Gastroesophageal sphincter (tissue), 4 donors: ENCODE measurements around the gene ABCC10. TPM values are rescaled to one million over a fixed set of nuclear protein-coding genes. Genes with fewer than 3 reads are reported as not detected.

ENCODE experiments used
- ATAC-seq: fragments of 150-250 bp; one replicate; pipeline ENCODE4 v1.9.1; 2016; ENCODE audit warnings: mild to moderate bottlenecking, moderate library complexity
- H3K27ac ChIP-seq, 4 donors: fragments of 200-600 bp; sonication (generic) in 3 of 4; 1 replicate in 3 of 4; 2 replicates in 1 of 4; pipeline ENCODE4 v1.5.1; 2016 to 2019
- H3K27me3 ChIP-seq: fragments of 200-600 bp; sonication (generic); one replicate; pipeline ENCODE4 v1.5.1; 2019
- H3K36me3 ChIP-seq, 2 donors: fragments of 200-600 bp; sonication (generic); one replicate each; pipeline ENCODE4 v1.5.1; 2019; ENCODE audit warnings: control low read depth in 1 of 2
- H3K4me1 ChIP-seq, 3 donors: fragments of 200-600 bp; sonication (generic); 1 replicate in 2 of 3; 2 replicates in 1 of 3; pipeline ENCODE4 v1.5.1; 2016 to 2019; ENCODE audit warnings: control low read depth in 2 of 3
- H3K4me3 ChIP-seq, 2 donors: fragments of 200-600 bp; sonication (generic); one replicate each; pipeline ENCODE4 v1.5.1; 2019; ENCODE audit warnings: mild to moderate bottlenecking in 1 of 2, moderate library complexity in 1 of 2
- H3K9me3 ChIP-seq, 3 donors: fragments of 200-600 bp; sonication (generic); one replicate each; pipeline ENCODE4 v1.5.1; 2017 to 2019; ENCODE audit warnings: control low read depth in 2 of 3
- CTCF ChIP-seq, 4 experiments: fragments of 200-600 bp in 2 of 4; fragments of 450-650 bp in 2 of 4; sonication (generic) in 1 of 4; IDR thresholded peaks; one replicate each; pipeline ENCODE4 v1.5.1; 2017 to 2019; ENCODE audit warnings: antibody characterized with exemption in 4 of 4, mild to moderate bottlenecking in 2 of 4, moderate library complexity in 2 of 4
- EP300 ChIP-seq: sonication (generic); formaldehyde crosslinking; IDR thresholded peaks from one replicate; pipeline ENCODE4 v1.6.1; 2017; ENCODE audit warnings: antibody characterized with exemption, mild to moderate bottlenecking
- POLR2A ChIP-seq, 2 donors: fragments of 450-650 bp; IDR thresholded peaks; one replicate each; pipeline ENCODE4 v1.6.1; 2017; ENCODE audit warnings: antibody characterized with exemption in 2 of 2, mild to moderate bottlenecking in 2 of 2, moderate library complexity in 1 of 2
- POLR2AphosphoS5 ChIP-seq: sonication (generic); formaldehyde crosslinking; IDR thresholded peaks from one replicate; pipeline ENCODE4 v1.6.1; 2017; ENCODE audit warnings: antibody characterized with exemption
- WGBS, 2 donors: methylation state at CpG; one replicate each; pipeline ENCODE4 v1.1.5; 2018; ENCODE audit warnings: low coverage in 1 of 2; 5-methylcytosine and 5-hydroxymethylcytosine counted together
- total RNA-seq, 4 donors: library from RNA; depleted of rRNA; stranded (reverse); fragments of >200 nt; gene quantifications; one replicate each; pipeline ENCODE4 v1.1.0, GENCODE V29; 2016

The ABCC10 gene
- total RNA-seq, 4 donors from 2014 or later, result 7.1 to 19.4 (median 10.2) TPM

- no CpG with 5 or more reads among the region's 8 CpGs for WGBS, 2 donors
- H3K27ac ChIP-seq, result no peak overlapping the region
- TF ChIP-seq EP300, result no peak
- TF ChIP-seq CTCF (IDR thresholded peaks at IDR 0.05), result no peak
- peaks cover 0 to 66% of the 10 kb centered on the region in 2 donors for H3K36me3 ChIP-seq
- peaks cover 0 to 10% (median 0%) of the 10 kb centered on the region in 3 donors for H3K9me3 ChIP-seq
- peaks cover 28% of the 10 kb centered on the region for H3K27me3 ChIP-seq
- H3K4me3 ChIP-seq, result no peak overlapping the region
- H3K4me1 ChIP-seq, result peaks cover 0 to 22% (median 4%) of the 10 kb centered on the region in 3 donors
- no peak for ATAC-seq
Measured at GRCh38 chr6:43451939-43452338, 24.6 kb downstream of the ABCC10 start.

- no peak for ATAC-seq
- Histone ChIP-seq H3K27me3 (peaks cover 37% of the 10 kb centered on the region), H3K4me3 (no peak overlapping the region), H3K9me3 (peaks cover 0 to 10% (median 0%) of the 10 kb centered on the region in 3 donors), H3K4me1 (peaks cover 0 to 22% (median 4%) of the 10 kb centered on the region in 3 donors), H3K27ac (no peak overlapping the region), H3K36me3 (peaks cover 0 to 56% of the 10 kb centered on the region in 2 donors)
- 79% methylated on average over 3 of the region's 4 CpGs; no CpG with 5 or more reads in 1 of the 2 donors for WGBS, 2 donors
- TF ChIP-seq EP300, result no peak
- no peak for TF ChIP-seq POLR2A (IDR thresholded peaks at IDR 0.05)
- TF ChIP-seq CTCF (IDR thresholded peaks at IDR 0.05), result no peak
- no peak for TF ChIP-seq POLR2AphosphoS5
Measured at GRCh38 chr6:43452896-43453295, 25.6 kb downstream of the ABCC10 start.

- ATAC-seq, result no peak
- Histone ChIP-seq H3K27me3 (peaks cover 47% of the 10 kb centered on the region), H3K4me3 (no peak overlapping the region)
Measured at GRCh38 chr6:43453831-43454230, 26.5 kb downstream of the ABCC10 start.

DNA sequence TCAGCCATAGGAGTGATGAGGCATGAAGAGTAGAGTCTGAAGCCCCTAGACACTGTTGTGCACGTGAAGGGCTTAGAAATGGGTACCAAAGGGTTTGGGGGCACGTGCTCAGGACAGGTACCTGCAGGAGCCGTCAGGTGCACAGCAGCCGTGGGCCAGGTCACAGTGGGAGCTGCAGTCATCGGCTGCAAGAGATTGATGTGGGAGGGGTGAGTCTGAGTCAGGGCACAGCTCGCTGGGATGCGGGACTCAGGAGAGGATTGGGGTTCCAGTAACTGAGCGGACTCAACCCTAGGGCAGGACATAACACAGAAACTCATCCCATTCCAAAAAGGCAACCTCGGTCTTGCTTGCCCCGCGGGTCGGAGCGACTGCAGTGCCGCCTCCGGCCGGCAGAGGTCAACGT is 27.0 kb downstream of the ABCC10 start:
- 29 to 38% methylated on average over 3 to 5 of the region's 17 CpGs for WGBS, 2 donors
- peaks cover 0 to 22% (median 4%) of the 10 kb centered on the region in 3 donors for H3K4me1 ChIP-seq
- TF ChIP-seq EP300 (no peak), CTCF (IDR thresholded peaks at IDR 0.05) (peak in 3 of 4 experiments; percentile 96 to 99 (median 96))
- H3K27ac ChIP-seq, result no peak overlapping the region
- peak; percentile 11 for ATAC-seq
- H3K27me3 ChIP-seq, result peaks cover 48% of the 10 kb centered on the region
- peaks cover 0 to 10% (median 0%) of the 10 kb centered on the region in 3 donors for H3K9me3 ChIP-seq
- H3K36me3 ChIP-seq, result peaks cover 0 to 42% of the 10 kb centered on the region in 2 donors
- peak overlapping the region; percentile 20 to 56 for H3K4me3 ChIP-seq

More at GRCh38 chr6:43453831-43454230, 26.5 kb downstream of the ABCC10 start:
- Histone ChIP-seq H3K27ac (no peak overlapping the region), H3K36me3 (peaks cover 0 to 47% of the 10 kb centered on the region in 2 donors), H3K9me3 (peaks cover 0 to 10% (median 0%) of the 10 kb centered on the region in 3 donors), H3K4me1 (peaks cover 0 to 22% (median 4%) of the 10 kb centered on the region in 3 donors)
- TF ChIP-seq POLR2AphosphoS5 (no peak), CTCF (IDR thresholded peaks at IDR 0.05) (no peak), POLR2A (IDR thresholded peaks at IDR 0.05) (no peak), EP300 (no peak)

DNA sequence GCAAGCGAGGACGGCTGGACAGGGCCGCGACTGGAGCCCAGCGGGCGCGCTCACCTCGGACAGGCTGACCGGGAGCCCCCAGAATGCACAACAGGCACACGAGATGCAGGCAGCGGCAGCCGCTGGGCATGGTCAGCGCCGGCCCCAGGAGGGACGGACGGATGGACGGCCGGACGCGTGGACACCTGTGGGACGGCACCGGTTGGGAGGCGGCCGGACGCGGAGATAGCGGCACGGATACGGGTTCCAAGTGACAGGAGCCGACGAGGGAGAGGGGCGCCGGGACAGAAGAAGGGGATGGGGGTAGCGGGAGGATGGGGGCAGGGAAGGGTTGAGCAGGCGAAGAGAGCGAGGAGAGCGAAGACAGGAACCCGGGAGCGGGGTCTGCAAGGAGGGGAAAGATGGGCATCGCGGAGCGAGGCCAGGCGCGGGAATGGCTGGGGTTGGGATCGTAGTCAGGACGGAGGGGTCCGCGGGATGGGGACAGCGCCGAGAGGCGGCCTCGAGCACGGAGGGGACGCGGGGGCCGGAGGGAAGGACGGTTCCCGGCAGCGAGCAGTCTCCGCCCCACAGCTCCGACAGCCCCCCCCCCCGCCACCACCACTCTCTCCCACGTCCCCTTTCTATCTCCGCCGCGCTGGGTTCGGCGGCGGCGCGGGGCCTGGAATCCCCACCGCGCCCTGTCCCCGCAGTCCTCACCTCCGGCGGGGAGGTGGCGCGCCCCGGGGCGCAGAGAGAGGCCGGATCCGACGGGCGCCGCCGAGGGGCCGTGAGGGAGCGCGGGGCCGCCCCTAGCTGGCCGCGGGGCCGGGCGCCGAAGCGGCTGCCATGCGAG is 27.6 kb downstream of the ABCC10 start:
- Histone ChIP-seq H3K27me3 (peaks cover 52% of the 10 kb centered on the region), H3K4me3 (peak overlapping the region; percentile 20 to 56), H3K27ac (peak overlapping the region in 1 of 4 donors; percentile 14), H3K9me3 (peaks cover 0 to 10% (median 0%) of the 10 kb centered on the region in 3 donors), H3K4me1 (peaks cover 0 to 22% (median 4%) of the 10 kb centered on the region in 3 donors), H3K36me3 (peaks cover 0 to 36% of the 10 kb centered on the region in 2 donors)
- no peak for TF ChIP-seq EP300
- peak in 1 of 4 experiments; percentile 29 for TF ChIP-seq CTCF (IDR thresholded peaks at IDR 0.05)
- ATAC-seq, result peak; percentile 89
- WGBS, 2 donors, result 0 to 2% methylated on average over 2 to 40 of the region's 97 CpGs
